Measurements from ENCODE around the gene GALNT18.

GRCh38 chr11:11370962-11371303, 250.9 kb downstream of the GALNT18 start:
- TF ChIP-seq, protein P1, sequence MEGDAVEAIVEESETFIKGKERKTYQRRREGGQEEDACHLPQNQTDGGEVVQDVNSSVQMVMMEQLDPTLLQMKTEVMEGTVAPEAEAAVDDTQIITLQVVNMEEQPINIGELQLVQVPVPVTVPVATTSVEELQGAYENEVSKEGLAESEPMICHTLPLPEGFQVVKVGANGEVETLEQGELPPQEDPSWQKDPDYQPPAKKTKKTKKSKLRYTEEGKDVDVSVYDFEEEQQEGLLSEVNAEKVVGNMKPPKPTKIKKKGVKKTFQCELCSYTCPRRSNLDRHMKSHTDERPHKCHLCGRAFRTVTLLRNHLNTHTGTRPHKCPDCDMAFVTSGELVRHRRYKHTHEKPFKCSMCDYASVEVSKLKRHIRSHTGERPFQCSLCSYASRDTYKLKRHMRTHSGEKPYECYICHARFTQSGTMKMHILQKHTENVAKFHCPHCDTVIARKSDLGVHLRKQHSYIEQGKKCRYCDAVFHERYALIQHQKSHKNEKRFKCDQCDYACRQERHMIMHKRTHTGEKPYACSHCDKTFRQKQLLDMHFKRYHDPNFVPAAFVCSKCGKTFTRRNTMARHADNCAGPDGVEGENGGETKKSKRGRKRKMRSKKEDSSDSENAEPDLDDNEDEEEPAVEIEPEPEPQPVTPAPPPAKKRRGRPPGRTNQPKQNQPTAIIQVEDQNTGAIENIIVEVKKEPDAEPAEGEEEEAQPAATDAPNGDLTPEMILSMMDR (IDR thresholded peaks at IDR 0.05; ENCODE audit: insufficient read depth, low read length, poor library complexity, severe bottlenecking) = no peak
- no peak for TF ChIP-seq EZH2phosphoT487 (conservative IDR thresholded peaks at IDR 0.05; ENCODE audit: low read length)

Measured in SU-DHL-6 (cell line).